GM12878 (cell line): Measurements from ENCODE around the gene KATNB1. TPM values are rescaled to one million over a fixed set of nuclear protein-coding genes. Genes with fewer than 3 reads are reported as not detected.

ENCODE experiments used
- ATAC-seq: fragments of 200-7000 bp; cut with Tn5 transposase; 3 replicates; pipeline ENCODE4 v1.9.1; 2020; ENCODE audit warnings: mild to moderate bottlenecking, moderate library complexity
- Bru-seq: library from RNA; stranded (reverse); fragments of 400-500 nt; gene quantifications from one replicate; lab custom pipeline; 2021; lab: Mats Ljungman, UMichigan
- BruChase-seq, 2 experiments: library from RNA; stranded (reverse); fragments of 400-500 nt; gene quantifications; one replicate each; lab custom pipeline; 2021; lab: Mats Ljungman, UMichigan
- BruUV-seq: library from RNA; stranded (reverse); fragments of 400-500 nt; replicated peaks from 2 replicates; lab custom pipeline; 2021; lab: Mats Ljungman, UMichigan
- CTCF ChIA-PET: fragments of 300-600 bp; sonication (Branson Sonifier 250); formaldehyde crosslinking; extraction: SDS; loops from one replicate; lab custom pipeline; 2021; ENCODE audit warnings: inconsistent platforms; lab: Yijun Ruan, JAX
- POLR2A ChIA-PET: fragments of 350-600 bp; formaldehyde crosslinking; extraction: SDS; loops from one replicate; lab custom pipeline; 2021; ENCODE audit warnings: inconsistent platforms; lab: Charles Lee
- RAD21 ChIA-PET: fragments of 300-600 bp; sonication (Branson Sonifier 250); formaldehyde crosslinking; loops from one replicate; lab custom pipeline; 2023; ENCODE audit warnings: antibody characterized with exemption; ENCODE audit not compliant: unreplicated experiment; lab: Charles Lee
- SMC1A ChIA-PET: fragments of 300-600 bp; sonication (Branson Sonifier 250); formaldehyde crosslinking; loops from one replicate; lab custom pipeline; 2023; ENCODE audit not compliant: unreplicated experiment, uncharacterized antibody; lab: Charles Lee
- DNase-seq: peaks from one replicate; pipeline ENCODE4 v3.0.0-alpha.2; 2011; ENCODE audit warnings: low read depth, low spot score
- FAIRE-seq: peaks from 3 replicates; lab custom pipeline; 2011; peaks lifted over from hg19 to GRCh38; lab: Jason Lieb, UNC
- H2AFZ ChIP-seq: 2 replicates; pipeline ENCODE4 v1.6.0; 2011; ENCODE audit warnings: low read depth, low read length, control low read depth; ENCODE audit not compliant: control insufficient read depth
- H3K27ac ChIP-seq: 2 replicates; pipeline ENCODE4 v1.5.1; 2011; ENCODE audit warnings: control low read depth; ENCODE audit not compliant: control insufficient read depth, insufficient read depth
- H3K27me3 ChIP-seq, 2 experiments: replicated peaks in 1 of 2; 2 replicates each; pipeline versions ENCODE4 v1.6.0 to v1.6.1; 2011; ENCODE audit warnings: low read length in 1 of 2; ENCODE audit not compliant: control insufficient read depth in 2 of 2, insufficient read depth in 2 of 2
- H3K36me3 ChIP-seq, 2 experiments: 2 replicates each; pipeline ENCODE4 v1.5.1; 2011; ENCODE audit warnings: low read length in 1 of 2; ENCODE audit not compliant: control insufficient read depth in 2 of 2, insufficient read depth in 2 of 2
- H3K4me1 ChIP-seq: 2 replicates; pipeline ENCODE4 v1.6.1; 2011; ENCODE audit warnings: mild to moderate bottlenecking, low read length, moderate library complexity, mixed read lengths; ENCODE audit not compliant: control insufficient read depth, insufficient read depth
- H3K4me2 ChIP-seq: 2 replicates; pipeline ENCODE4 v1.6.0; 2011; ENCODE audit warnings: control low read depth; ENCODE audit not compliant: control insufficient read depth, insufficient read depth
- H3K4me3 ChIP-seq: fragments of 200-600 bp; sonication (generic); 2 replicates; pipeline ENCODE4 v1.5.1; 2016
- H3K79me2 ChIP-seq: 2 replicates; pipeline ENCODE4 v1.6.0; 2011; ENCODE audit warnings: low read length; ENCODE audit not compliant: control insufficient read depth, insufficient read depth
- H3K9ac ChIP-seq: 2 replicates; pipeline ENCODE4 v1.8.0; 2011; ENCODE audit warnings: low read length, control low read depth, mixed read lengths; ENCODE audit not compliant: control insufficient read depth, insufficient read depth
- H3K9me3 ChIP-seq: replicated peaks from 3 replicates; pipeline ENCODE4 v1.5.1; 2011; ENCODE audit warnings: mild to moderate bottlenecking, low read length; ENCODE audit not compliant: control insufficient read depth, insufficient read depth
- H4K20me1 ChIP-seq: 2 replicates; pipeline ENCODE4 v1.6.0; 2011; ENCODE audit not compliant: control insufficient read depth, insufficient read depth
- CEBPB ChIP-seq, 2 experiments: fragments of 150-350 bp in 1 of 2; IDR thresholded peaks; 2 replicates each; pipeline ENCODE4 v1.6.1; 2012 to 2014; ENCODE audit warnings: low read depth in 2 of 2, low read length in 2 of 2, borderline replicate concordance in 1 of 2, inconsistent platforms in 1 of 2
- EGR1 ChIP-seq, 2 experiments: IDR thresholded peaks; 1 replicate in 1 of 2; 2 replicates in 1 of 2; pipeline ENCODE4 v1.6.1; 2011 to 2012; ENCODE audit warnings: low read depth in 2 of 2, low read length in 2 of 2, borderline replicate concordance in 1 of 2, mild to moderate bottlenecking in 1 of 2, moderate library complexity in 1 of 2
- GATAD2B ChIP-seq: fragments of 450-650 bp; conservative IDR thresholded peaks from 2 replicates; pipeline ENCODE4 v1.6.1; 2017; ENCODE audit warnings: low read depth, mild to moderate bottlenecking, moderate library complexity
- HDAC6 ChIP-seq: fragments of 200-600 bp; sonication (generic); IDR thresholded peaks from one replicate; pipeline ENCODE4 v1.8.0; 2017; ENCODE audit warnings: antibody characterized with exemption; ENCODE audit not compliant: unreplicated experiment
- HDGF ChIP-seq: fragments of 450-650 bp; IDR thresholded peaks from 2 replicates; pipeline ENCODE4 v1.6.1; 2016; ENCODE audit warnings: antibody characterized with exemption
- NKRF ChIP-seq: fragments of 450-650 bp; conservative IDR thresholded peaks from 2 replicates; pipeline ENCODE4 v1.6.1; 2017; ENCODE audit warnings: mild to moderate bottlenecking, moderate library complexity
- POLR2A ChIP-seq: IDR thresholded peaks from 2 replicates; pipeline ENCODE4 v1.6.1; 2011; ENCODE audit warnings: low read depth, mild to moderate bottlenecking, low read length
- RAD21 ChIP-seq: IDR thresholded peaks from 2 replicates; pipeline ENCODE4 v1.6.1; 2011; ENCODE audit warnings: mild to moderate bottlenecking, low read depth, low read length, moderate library complexity; ENCODE audit not compliant: insufficient read depth
- RELA ChIP-seq: fragments of 450-650 bp; IDR thresholded peaks from 2 replicates; pipeline ENCODE4 v1.8.0; 2014; ENCODE audit warnings: borderline replicate concordance; ENCODE audit not compliant: partially characterized antibody
- SIN3A ChIP-seq: IDR thresholded peaks from 2 replicates; pipeline ENCODE4 v1.6.1; 2012; ENCODE audit warnings: low read depth, low read length, improper control_type of control experiment
- TCF3 ChIP-seq: IDR thresholded peaks from 2 replicates; pipeline ENCODE4 v1.6.1; 2012; ENCODE audit warnings: low read depth, mild to moderate bottlenecking, low read length, borderline replicate concordance; ENCODE audit not compliant: insufficient read depth
- ZNF207 ChIP-seq: fragments of 450-650 bp; IDR thresholded peaks from 2 replicates; pipeline ENCODE4 v1.6.1; 2014; ENCODE audit warnings: antibody characterized with exemption, mild to moderate bottlenecking, borderline replicate concordance
- WGBS: methylation state at CpG from one replicate; pipeline ENCODE4 v1.1.6; 2016; ENCODE audit warnings: low lambda C conversion rate; ENCODE audit not compliant: insufficient replicate concordance, insufficient coverage; ENCODE audit errors: missing lambda C conversion rate; 5-methylcytosine and 5-hydroxymethylcytosine counted together
- in situ Hi-C: fragments of 300-500 bp; cut with MboI; formaldehyde crosslinking; loops from 9 replicates; pipeline ENCODE4 v1.14.3; 2018; ENCODE audit warnings: mixed read lengths
- intact Hi-C: fragments of 100-400 bp; cut with micrococcal nuclease; formaldehyde crosslinking; loops from one replicate; pipeline ENCODE4 v1.14.2; 2022; ENCODE audit not compliant: unreplicated experiment
- long read RNA-seq, 2 experiments: library from polyadenylated mRNA; unstranded; transcript quantifications; one replicate each; pipeline ENCODE4 v2.0.0, GENCODE V29; 2019 to 2020
- polyA minus RNA-seq, 3 experiments: library from RNA; depleted of rRNA, polyadenylated mRNA; stranded (reverse); fragments of >200 nt; gene quantifications; 2 replicates each; pipeline ENCODE4 v1.2.3, GENCODE V29; 2011
- polyA plus RNA-seq, 11 experiments: library from polyadenylated mRNA; depleted of rRNA in 4 of 11; unstranded in 6 of 11; stranded (reverse) in 5 of 11; fragments of >200 nt; fragmentation: Nextera tagmentation in 4 of 11; fragmentation: Illumina TruSeq in 1 of 11; extraction: Ambion mirVana in 4 of 11; extraction: Trizol in 1 of 11; gene quantifications; 1 replicate in 1 of 11; 2 replicates in 10 of 11; pipeline versions ENCODE4 v1.2.1 to v1.2.3, GENCODE V29; 2011 to 2016; ENCODE audit warnings: inconsistent platforms in 2 of 11, missing spikeins in 2 of 11, low read depth in 1 of 11
- total RNA-seq, 4 experiments: library from RNA; depleted of rRNA in 3 of 4; stranded (reverse); fragments of >200 nt in 3 of 4; fragmentation: Illumina TruSeq in 1 of 4; extraction: Trizol in 1 of 4; gene quantifications; 2 replicates each; pipeline versions ENCODE4 v1.2.1 to v1.2.3, GENCODE V29; 2013 to 2021

The KATNB1 gene
- 18.3 and 26.5 TPM in 2 replicates for total RNA-seq (2013; cell fraction: nucleolus; rRNA removed)
- 24.0 and 24.1 TPM in 2 replicates for total RNA-seq (2014; rRNA removed)
- 7.8 and 10.7 TPM in 2 replicates for total RNA-seq (2014; rRNA removed; fragmentation: Illumina TruSeq; extraction: Trizol)
- 25.8 and 27.7 TPM in 2 replicates for total RNA-seq (2021)
- 7.9 TPM for polyA plus RNA-seq (2011; ENCODE audit: low read depth)
- polyA plus RNA-seq (2011; rRNA removed), result 5.1 and 15.3 TPM in 2 replicates
- polyA plus RNA-seq (2011; cell fraction: cytosol; rRNA removed), result 13.4 and 19.4 TPM in 2 replicates
- 78.9 and 80.5 TPM in 2 replicates for polyA plus RNA-seq (2011; cell fraction: nucleus; rRNA removed)
- 16.1 and 17.2 TPM in 2 replicates for polyA plus RNA-seq (2012)
- 1.1 and 10.4 TPM in 2 replicates for polyA plus RNA-seq (2014; fragmentation: Illumina TruSeq; extraction: Trizol)
- 1 to 10 TPM in 1 of 2 experiments, under 1 TPM in 1; 0.71 to 1.4 TPM for polyA plus RNA-seq (2014; fragmentation: Nextera tagmentation; extraction: Ambion mirVana)
- 23.7 and 23.8 TPM in 2 replicates for polyA plus RNA-seq (2014; rRNA removed)
- 10 to 100 TPM; 37.7 to 46.5 TPM for polyA plus RNA-seq (2016; fragmentation: Nextera tagmentation; extraction: Ambion mirVana)
- 12.3 and 20.5 TPM in 2 replicates for polyA minus RNA-seq (2011; rRNA and poly(A)+ RNA removed)
- 9.7 and 11.0 TPM in 2 replicates for polyA minus RNA-seq (2011; cell fraction: cytosol; rRNA and poly(A)+ RNA removed)
- polyA minus RNA-seq (2011; cell fraction: nucleus; rRNA and poly(A)+ RNA removed), result 16.2 and 25.2 TPM in 2 replicates
- Bru-seq, nascent RNA, result percentile 50 among the genes with signal in this experiment
- BruChase-seq, experiment 1, labeled RNA remaining after a 6-hour chase, result percentile 51 among the genes with signal in this experiment
- BruChase-seq, experiment 2, labeled RNA remaining after a 2-hour chase, result percentile 50 among the genes with signal in this experiment
- long read RNA-seq, experiment 1, transcript KATNB1-201 (20 exons, 2,664 nt), result major isoform, 19 of 37 reads
- long read RNA-seq, experiment 1, partial matches to known transcripts, result 5 of 37 reads
- long read RNA-seq, experiment 1, other reads (novel, unspliced or antisense), result 13 of 37 reads
- long read RNA-seq, experiment 2, partial matches to known transcripts, result 2 of 6 reads
- long read RNA-seq, experiment 2, other reads (novel, unspliced or antisense), result 1 of 6 reads

- no peaks in the 10 kb centered on the region for H3K36me3 ChIP-seq
- POLR2A ChIA-PET, result interaction anchor here (0.6 to 1.8 kb wide), 10 partner anchors 14 to 921 kb away, joined by 3 to 10 read pairs (median 5); partner anchors contain the start of genes CFAP20 and USB1
- H2AFZ ChIP-seq, result peak within 1 kb of the TSS; percentile 99
- in situ Hi-C loops, result no loop called here
- ATAC-seq (peak; percentile 52), DNase-seq (no peak), FAIRE-seq (no peak)
- SMC1A ChIA-PET, result interaction anchor here (0.6 to 3.1 kb wide), 16 partner anchors 10 to 394 kb away, joined by 3 to 12 read pairs (median 3); partner anchors contain the start of gene DRC7
- no peaks in the 10 kb centered on the region for H4K20me1 ChIP-seq
- TF ChIP-seq ZNF207 (no peak), RAD21 (no peak), SIN3A (peak; percentile 31; the same call in 1 of the 2 replicates), GATAD2B (0 out of 2 replicates have a peak, but pooled peaks have one; percentile 50), POLR2A (peak; percentile 53), HDGF (peak; percentile 71; the same call in 1 of the 2 replicates), TCF3 (0 out of 2 replicates have a peak, but pooled peaks have one; percentile 9), CEBPB (IDR thresholded peaks at IDR 0.05; ENCODE audit: borderline replicate concordance in 1 of 2, low read depth in 2 of 2, low read length in 2 of 2) (no peak), HDAC6 (no peak), RELA (peak; percentile 40), EGR1 (IDR thresholded peaks at IDR 0.05; ENCODE audit: borderline replicate concordance in 1 of 2, low read depth in 2 of 2, low read length in 2 of 2) (peak in 1 of 2 experiments; percentile 26; a peak in 1 of 3 replicates), NKRF (peak; percentile 73; the same call in 1 of the 2 replicates)
- H3K27me3 ChIP-seq, result no peaks in the 10 kb centered on the region
- no TSS peak for BruUV-seq
- H3K4me3 ChIP-seq, result peak within 1 kb of the TSS; percentile 83
- intact Hi-C loops, result loop anchor here (2.0 to 5.0 kb wide), 3 partner anchors 45 to 159 kb away; no protein-coding TSS in a partner anchor
- CTCF ChIA-PET, result interaction anchor here (0.7 to 3.1 kb wide), 15 partner anchors 9 to 387 kb away, joined by 3 to 20 read pairs (median 4); no protein-coding TSS in a partner anchor
- H3K4me2 ChIP-seq, result peak within 1 kb of the TSS; percentile 92
- RAD21 ChIA-PET, result interaction anchor here (0.5 to 2.9 kb wide), 12 partner anchors 11 to 729 kb away, joined by 3 to 18 read pairs (median 4); no protein-coding TSS in a partner anchor
- H3K9ac ChIP-seq, result peak within 1 kb of the TSS; percentile 89
- peaks cover 9% of the 10 kb centered on the region for H3K79me2 ChIP-seq
- peaks cover 10% of the 10 kb centered on the region for H3K4me1 ChIP-seq
- peaks cover 4% of the 10 kb centered on the region; the same call in 2 of the 3 replicates for H3K9me3 ChIP-seq
- 1% methylated on average over 35 of the region's 35 CpGs for WGBS
- peak within 1 kb of the TSS; percentile 96 for H3K27ac ChIP-seq
Measured at GRCh38 chr16:57735755-57736418, at the start of gene KATNB1. KATNB1 (plus strand) TSS chr16:57735770; CDS start chr16:57737244, 1,474 bp downstream.
